GM12891 (cell line): Measurements from ENCODE around the gene PRSS56.

Experiments
- DNase-seq: peaks from one replicate; pipeline ENCODE4 v3.0.0; 2011; ENCODE audit warnings: low spot score; ENCODE audit not compliant: insufficient read length
- FAIRE-seq: peaks from 2 replicates; lab custom pipeline; 2011; peaks lifted over from hg19 to GRCh38; lab: Jason Lieb, UNC
- PAX5 ChIP-seq: IDR thresholded peaks from 2 replicates; pipeline ENCODE4 v1.6.1; 2011; ENCODE audit warnings: low read length, moderate library complexity, mild to moderate bottlenecking; ENCODE audit not compliant: insufficient read depth, severe bottlenecking
- POLR2A ChIP-seq: IDR thresholded peaks from 2 replicates; pipeline ENCODE4 v1.6.1; 2011; ENCODE audit warnings: low read depth, low read length, control low read depth
- POLR2AphosphoS5 ChIP-seq: IDR thresholded peaks from 2 replicates; pipeline ENCODE4 v1.6.1; 2011; ENCODE audit warnings: low read depth, low read length, control low read depth
- POU2F2 ChIP-seq: IDR thresholded peaks from 2 replicates; pipeline ENCODE4 v1.6.1; 2011; ENCODE audit warnings: low read depth, mild to moderate bottlenecking, control low read depth, low read length, moderate library complexity
- SPI1 ChIP-seq: IDR thresholded peaks from 2 replicates; pipeline ENCODE4 v1.6.1; 2011; ENCODE audit warnings: low read depth, low read length, control low read depth
- TAF1 ChIP-seq: IDR thresholded peaks from 2 replicates; pipeline ENCODE4 v1.6.1; 2011; ENCODE audit warnings: low read depth, low read length, control low read depth

The PRSS56 gene

DNA sequence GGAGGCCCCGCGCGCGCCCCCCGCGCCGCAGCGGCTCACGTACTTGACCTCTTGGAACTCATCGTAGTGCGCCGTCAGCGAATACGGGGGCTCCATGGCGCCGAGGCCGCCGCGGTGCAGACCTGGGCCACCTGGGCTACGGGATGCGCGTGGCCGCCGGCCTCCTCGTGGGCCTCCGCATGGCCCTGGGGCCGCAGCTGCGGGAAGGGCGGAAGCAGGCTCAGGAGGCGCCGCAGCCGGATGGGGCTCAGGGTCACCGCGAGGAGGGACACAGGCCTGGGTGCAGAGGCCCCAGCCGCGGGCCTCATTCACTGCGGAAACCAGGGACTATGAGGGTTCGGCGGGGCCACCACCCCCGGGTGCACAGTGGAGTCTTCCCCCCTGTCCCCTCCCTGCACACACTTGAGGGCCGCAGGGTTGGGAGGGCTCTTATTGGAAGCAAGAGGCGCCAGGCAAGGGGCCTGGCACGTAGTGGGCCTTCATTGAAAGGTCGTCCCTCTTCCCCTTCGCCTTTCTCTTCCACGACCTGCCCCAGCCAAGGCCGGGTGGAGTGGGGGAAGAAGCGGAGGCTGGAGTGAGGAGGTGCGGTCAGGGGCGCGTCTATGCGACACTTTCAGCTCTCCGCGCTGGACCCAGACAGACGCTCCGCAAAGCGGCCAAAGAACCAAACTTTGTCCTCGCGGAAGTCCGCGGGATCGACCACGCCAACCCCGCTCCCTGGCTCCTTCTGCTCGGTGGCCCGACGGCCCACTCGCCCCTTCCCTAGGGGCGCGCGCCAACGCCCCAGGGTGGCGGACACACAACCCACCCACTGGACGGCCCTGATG, 33.4 kb upstream of the PRSS56 start:
- FAIRE-seq (no peak), DNase-seq (no peak)
- TF ChIP-seq POLR2A (no peak), PAX5 (no peak), SPI1 (no peak), TAF1 (no peak), POLR2AphosphoS5 (no peak), POU2F2 (no peak)

GRCh38 chr2:232487385-232488096, 32.6 kb upstream of the PRSS56 start, which contains the start of gene ECEL1:
Gene ECEL1, minus strand, starts transcription at chr2:232487834. Its CDS starts 1,181 bp downstream, at chr2:232486653.
- DNase-seq (no peak), FAIRE-seq (no peak)
- TF ChIP-seq POLR2A: no peak
- TF ChIP-seq TAF1: no peak

GRCh38 chr2:232488097-232488711, 32.0 kb upstream of the PRSS56 start:
- TF ChIP-seq SPI1: no peak
- no peak for TF ChIP-seq POU2F2
- TF ChIP-seq PAX5: no peak
- TF ChIP-seq POLR2A: no peak
- TF ChIP-seq TAF1: no peak
- TF ChIP-seq POLR2AphosphoS5: no peak
- DNase-seq (no peak), FAIRE-seq (no peak)

- no peak for FAIRE-seq
Observed at GRCh38 chr2:232488721-232489300, 31.4 kb upstream of the PRSS56 start.

DNA sequence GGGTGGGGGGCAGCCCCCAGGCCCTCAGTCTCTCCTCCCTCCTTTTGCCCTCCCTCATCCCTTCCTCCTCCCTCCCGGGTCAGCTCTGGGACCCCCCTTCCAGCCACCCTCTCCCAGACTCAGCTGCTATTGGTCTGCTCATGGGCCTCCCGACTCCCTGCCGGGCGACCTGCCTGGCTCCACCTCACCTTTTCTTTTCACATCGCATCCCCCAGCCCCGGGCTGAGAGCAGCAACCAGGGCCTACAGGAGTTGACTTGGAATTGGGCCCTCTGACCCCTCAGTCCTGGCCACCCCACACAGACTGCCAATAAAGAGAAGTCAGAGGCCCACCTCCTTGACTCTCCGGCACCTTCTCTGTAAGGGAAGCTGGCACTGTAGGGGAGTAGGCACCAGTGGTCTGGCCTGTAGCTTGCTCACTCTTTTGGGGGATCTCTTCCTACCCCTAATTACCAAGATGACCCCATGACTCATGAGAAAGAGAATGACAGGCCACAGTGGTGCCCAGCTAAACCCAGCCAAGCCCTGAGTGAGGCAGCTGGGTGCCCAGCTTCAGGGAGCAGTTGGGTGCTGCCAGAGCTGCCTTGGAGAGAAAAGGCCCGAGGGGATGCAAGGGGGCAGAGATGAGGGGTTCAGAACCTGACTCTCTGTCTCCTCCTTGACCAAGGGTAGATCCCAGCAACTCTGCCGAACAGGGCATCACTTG, 30.5 kb upstream of the PRSS56 start:
- DNase-seq: no peak
- TF ChIP-seq SPI1 (no peak), PAX5 (no peak), POLR2A (no peak), TAF1 (no peak), POLR2AphosphoS5 (no peak)
- FAIRE-seq: no peak

More at GRCh38 chr2:232488721-232489300, 31.4 kb upstream of the PRSS56 start:
- TF ChIP-seq POLR2A: no peak
- no peak for TF ChIP-seq PAX5
- TF ChIP-seq TAF1: no peak
- TF ChIP-seq SPI1: no peak
- no peak for TF ChIP-seq POLR2AphosphoS5
- TF ChIP-seq POU2F2: no peak
- DNase-seq: no peak

GRCh38 chr2:232490221-232491138, 29.7 kb upstream of the PRSS56 start:
- DNase-seq: no peak
- no peak for TF ChIP-seq POLR2AphosphoS5
- TF ChIP-seq TAF1: no peak
- TF ChIP-seq SPI1: no peak
- no peak for TF ChIP-seq PAX5
- TF ChIP-seq POU2F2: no peak
- TF ChIP-seq POLR2A: no peak
- FAIRE-seq: no peak

- TF ChIP-seq POLR2AphosphoS5 (no peak), POU2F2 (no peak), TAF1 (no peak), PAX5 (no peak)
- FAIRE-seq (no peak), DNase-seq (no peak)
Observed at GRCh38 chr2:232491139-232491780, 28.9 kb upstream of the PRSS56 start.

DNA sequence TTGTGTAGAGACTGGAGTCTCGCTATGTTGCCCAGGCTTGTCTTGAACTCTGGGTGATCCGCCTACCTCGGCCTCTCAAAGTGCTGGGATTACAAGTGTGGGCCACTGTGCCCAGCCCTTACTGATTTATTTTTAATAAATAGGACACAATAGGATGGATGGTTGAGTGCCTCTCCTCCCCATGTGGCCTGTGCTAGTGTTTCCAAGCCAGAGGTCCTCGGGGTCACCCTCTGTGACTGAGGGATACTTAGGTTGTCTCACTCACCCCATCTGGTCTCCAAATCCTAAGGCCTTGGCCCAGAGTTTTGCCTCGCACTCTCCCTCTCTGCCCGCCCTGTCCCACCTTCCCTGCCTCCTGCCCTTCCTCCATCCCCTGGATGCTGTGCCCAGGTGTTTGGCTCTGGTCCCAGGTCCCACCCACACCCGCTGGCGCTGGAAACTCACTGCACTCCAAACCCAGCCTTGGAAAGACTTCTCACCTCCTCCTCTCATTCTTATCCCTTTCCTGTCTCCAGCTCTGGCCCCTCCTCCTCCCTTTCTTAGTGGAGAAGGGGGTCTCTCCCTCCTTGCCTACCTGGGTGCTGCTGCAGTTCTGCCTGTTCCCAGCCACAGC, 27.8 kb upstream of the PRSS56 start:
- TF ChIP-seq TAF1 (no peak), POLR2AphosphoS5 (no peak), POU2F2 (no peak), PAX5 (no peak), SPI1 (no peak), POLR2A (no peak)
- FAIRE-seq (no peak), DNase-seq (no peak)
